IPS-NIHi11 (cell line): ENCODE results near the gene WDR18.

Experiments used
- DNase-seq: peaks from one replicate; pipeline ENCODE4 v3.0.0; 2012; ENCODE audit warnings: mixed read lengths, low spot score

WDR18 gene

DNA sequence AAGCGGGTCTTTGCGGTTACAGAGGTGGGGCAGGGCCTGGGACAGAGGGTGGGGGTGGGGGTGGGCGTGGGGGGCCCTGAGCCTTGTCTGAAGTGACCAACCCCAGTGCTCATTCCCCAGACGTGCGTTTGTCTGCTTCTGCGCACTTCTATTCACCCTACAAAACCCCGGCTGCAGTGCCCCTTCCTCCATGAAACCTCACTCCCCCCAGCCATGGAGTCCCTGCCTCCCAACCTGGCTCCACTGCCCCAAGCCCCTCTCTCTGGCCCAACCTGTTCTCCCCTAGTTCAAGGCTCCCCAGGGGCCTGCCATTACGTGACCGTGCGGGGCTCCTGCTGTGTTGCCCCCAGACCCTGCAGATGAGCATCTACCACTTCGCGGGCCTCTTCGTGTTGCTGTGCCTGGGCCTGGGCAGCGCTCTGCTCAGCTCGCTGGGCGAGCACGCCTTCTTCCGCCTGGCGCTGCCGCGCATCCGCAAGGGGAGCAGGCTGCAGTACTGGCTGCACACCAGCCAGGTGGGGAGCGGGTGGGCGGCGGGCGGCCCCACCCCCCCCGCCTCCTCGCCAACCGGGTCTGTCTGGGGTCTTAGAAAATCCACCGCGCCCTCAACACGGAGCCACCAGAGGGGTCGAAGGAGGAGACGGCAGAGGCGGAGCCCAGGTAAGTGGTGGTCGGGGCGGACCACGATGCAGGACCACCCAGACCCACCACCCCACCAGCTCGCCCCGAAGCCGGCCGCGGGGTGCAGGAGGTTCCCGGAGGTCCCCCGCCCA lies 24.3 kb downstream of the WDR18 start:
- DNase-seq, result peak; percentile 23

DNA sequence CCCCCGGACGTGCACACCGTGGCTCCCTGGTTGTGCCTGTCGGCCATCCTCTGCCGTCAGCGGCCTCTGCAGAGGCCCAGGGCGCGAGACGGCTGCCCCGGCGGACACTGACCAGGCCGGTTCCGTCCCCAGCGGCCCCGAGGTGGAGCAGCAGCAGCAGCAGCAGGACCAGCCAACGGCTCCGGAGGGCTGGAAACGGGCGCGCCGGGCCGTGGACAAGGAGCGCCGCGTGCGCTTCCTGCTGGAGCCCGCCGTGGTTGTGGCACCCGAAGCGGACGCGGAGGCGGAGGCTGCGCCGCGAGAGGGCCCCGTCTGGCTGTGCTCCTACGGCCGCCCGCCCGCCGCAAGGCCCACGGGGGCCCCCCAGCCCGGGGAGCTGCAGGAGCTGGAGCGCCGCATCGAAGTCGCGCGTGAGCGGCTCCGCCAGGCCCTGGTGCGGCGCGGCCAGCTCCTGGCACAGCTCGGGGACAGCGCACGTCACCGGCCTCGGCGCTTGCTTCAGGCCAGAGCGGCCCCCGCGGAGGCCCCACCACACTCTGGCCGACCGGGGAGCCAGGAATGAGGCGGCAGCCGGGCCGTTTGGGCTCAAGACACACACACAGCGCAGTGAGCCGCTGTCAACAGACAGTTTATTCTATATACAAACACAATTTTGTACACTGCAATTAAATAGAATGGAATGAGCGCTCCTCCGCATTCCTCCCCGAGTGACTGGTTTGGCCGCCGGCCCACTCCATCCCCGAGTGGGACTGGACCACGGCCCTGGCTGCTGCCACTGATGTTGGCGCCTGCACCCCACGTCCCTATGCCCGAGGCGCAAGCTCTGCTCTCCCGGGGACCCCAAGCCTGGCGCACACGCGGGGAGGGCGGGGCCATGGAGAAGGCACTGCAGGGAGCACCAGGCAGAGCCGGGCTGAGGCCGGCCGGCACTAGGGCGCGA lies 25.2 kb downstream of the WDR18 start:
- peak; percentile 52 for DNase-seq

DNA sequence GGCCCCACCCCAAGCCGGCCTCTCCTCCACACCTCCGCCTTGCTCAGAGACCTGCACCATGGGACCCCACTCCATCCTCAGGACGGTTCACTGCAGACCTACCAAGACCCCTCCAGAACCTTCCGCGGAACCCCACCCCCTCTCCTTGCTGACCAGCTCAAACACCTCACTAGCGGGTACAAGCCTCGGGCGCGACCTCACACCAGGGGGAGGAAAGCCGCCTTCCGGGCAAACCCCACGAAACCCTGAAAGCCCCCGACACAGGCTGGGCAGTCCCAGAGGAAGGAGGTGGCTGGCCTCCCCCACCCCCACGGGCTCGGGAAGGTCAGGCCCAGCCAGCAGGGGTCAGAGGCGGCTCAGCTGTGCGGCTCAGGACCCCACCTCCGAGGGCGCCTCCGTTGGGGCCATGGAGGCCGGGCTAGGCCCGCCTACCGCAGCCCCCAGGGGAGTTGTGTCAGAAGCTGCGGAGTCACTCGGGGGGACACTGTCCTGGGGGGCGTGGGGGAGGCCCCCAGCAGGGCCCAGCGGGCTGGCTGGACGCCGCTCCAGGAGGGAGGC lies 25.9 kb downstream of the WDR18 start:
- peak; percentile 59 for DNase-seq

DNA sequence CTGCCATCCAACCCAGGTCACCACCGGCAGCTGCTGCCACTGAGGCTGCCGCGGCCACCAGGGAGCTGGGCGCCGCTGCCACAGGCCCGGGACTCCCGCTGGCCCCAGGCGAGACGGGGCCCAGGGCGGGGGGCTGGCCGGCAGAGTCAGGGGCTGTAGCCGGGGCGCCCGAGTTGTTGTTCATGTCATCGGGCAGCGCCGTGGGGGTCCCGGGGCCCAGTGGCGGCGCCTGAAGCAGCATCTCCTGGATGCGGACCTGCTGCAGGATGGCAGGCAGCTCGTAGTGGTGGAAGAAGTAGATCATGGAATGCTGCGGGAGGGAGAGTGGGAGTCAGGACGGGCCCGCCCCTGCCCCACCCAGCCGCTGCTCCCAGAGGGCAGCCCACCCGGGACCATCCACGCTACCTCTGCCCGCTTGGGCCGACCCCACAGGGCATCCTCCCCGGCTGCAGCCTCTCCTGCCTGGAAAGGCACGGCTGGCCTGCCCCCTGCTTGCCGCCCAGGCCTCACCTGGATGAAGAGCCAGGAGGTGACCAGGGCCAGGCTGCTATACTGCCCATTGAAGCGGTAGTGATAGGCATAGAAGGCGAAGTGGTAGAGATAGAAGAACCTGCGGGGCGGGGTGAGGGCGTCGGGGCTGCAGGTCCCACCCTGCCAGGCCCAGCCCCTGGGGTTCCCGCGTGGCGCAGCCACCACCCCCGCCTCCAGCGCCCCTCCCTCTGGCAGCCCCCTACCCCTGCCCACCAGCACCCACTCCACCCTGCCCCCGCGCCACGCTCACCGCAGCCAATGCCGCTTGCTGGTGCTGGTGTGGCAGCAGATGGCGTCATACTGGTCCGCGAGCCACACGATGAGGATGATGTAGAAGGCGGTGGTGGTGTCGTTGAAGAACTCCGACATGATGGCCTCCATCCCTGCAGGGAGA lies 26.7 kb downstream of the WDR18 start:
- DNase-seq, result no peak

DNA sequence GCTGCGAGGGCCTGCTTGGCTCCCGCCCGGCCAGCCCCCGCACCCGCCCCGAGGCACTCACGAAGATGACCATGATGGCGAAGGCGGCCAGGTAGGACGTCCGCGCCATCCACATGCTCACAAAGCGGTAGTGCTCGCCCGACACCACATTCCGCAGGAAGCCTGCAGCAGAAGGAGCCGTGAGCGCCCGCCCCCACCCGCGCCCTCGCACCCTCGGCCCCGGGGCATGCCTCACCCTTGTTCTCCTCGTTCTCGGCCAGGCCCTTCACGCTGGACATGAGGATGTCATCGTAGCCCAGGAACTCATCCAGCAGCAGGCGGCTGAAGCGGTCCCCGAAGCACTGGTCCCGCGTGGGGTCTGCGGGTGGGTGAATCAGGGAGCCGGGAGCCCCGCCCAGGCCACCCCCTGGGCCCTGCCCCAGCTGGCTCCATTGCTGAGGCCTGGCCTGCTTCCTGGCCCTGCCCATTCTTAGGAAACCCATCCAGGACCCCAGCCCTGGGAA lies 27.7 kb downstream of the WDR18 start:
- no peak for DNase-seq

DNA sequence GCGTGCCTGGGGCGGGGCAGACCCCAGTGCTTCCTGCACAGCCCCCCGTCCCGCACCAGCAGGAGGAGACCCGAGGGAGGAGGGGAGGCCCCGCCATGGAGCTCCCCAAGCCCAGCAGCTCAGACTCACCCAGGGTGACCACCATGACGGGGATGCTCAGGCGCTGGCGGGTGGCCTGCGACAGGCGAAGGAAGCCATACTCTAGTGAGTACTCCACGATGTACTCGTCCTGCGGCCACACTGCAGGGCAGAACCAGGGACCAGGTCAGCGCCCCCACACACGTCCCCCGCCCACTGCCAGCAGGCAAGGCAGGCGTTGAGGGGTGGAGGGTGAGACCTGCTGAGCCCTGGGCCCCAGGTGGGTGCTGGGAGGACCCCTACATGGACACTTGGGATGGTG lies 28.2 kb downstream of the WDR18 start:
- DNase-seq, result no peak

DNA sequence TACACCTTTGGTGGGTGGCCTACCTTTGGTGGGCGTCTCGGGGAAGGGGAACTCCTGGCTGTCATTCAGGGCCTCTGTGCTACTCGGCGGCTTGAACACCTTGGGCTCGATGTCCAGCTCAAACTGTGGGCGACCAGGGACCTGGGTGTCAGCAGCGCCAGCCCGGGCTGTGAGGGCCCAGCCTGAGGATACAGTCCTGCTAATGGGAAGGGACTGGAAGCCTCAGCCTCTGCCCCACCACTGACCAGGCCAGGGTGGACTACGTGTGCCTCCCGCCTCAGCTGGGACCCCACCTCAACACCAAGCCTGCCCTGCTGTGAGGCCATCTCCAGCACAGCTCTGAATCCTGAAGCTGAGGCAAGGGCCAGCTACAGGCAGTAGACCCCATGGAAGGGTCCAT lies 29.1 kb downstream of the WDR18 start:
- DNase-seq, result no peak

DNA sequence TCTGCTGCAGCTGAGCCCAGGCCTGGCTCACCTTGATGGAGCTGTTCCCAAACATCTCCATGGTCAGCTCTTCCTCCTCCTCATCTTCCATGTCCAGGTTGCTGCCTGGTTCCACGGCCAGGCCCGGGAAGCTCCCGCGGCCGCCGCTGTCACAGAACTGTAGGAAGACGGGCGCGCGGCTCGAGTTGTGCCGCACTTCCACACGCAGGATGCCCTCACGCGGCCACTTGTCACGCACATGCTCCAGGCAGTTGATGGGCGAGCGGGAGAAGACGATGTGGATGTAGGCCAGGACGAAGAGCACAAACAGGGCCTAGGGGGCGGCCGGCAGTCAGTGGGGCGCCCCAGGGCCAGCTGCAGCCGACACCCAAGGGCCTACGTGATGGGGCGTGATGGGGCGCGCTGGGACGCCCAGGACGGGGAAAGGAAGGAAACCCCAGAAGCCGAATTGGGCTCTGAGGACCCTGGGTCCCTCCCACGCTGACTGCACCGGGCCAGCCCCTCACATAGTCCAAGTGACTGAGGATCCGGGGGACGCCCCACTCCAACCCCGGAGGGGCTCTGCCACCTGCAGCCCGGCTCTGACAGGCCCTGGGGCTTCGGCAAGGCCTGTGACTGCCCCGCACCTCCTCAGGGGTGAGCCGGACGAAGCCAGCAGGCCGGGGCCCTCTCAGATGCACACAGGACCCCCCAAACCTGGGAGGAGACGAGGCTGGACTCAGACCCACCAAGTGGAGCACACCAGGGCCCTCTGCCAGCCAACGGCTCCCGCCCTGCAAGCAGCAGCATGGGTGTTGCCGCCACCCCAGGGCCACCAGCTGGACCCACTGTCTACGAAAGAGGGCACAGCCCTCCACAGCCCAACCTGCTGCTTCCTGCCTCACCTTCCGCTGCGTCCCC lies 30.3 kb downstream of the WDR18 start:
- no peak for DNase-seq

DNA sequence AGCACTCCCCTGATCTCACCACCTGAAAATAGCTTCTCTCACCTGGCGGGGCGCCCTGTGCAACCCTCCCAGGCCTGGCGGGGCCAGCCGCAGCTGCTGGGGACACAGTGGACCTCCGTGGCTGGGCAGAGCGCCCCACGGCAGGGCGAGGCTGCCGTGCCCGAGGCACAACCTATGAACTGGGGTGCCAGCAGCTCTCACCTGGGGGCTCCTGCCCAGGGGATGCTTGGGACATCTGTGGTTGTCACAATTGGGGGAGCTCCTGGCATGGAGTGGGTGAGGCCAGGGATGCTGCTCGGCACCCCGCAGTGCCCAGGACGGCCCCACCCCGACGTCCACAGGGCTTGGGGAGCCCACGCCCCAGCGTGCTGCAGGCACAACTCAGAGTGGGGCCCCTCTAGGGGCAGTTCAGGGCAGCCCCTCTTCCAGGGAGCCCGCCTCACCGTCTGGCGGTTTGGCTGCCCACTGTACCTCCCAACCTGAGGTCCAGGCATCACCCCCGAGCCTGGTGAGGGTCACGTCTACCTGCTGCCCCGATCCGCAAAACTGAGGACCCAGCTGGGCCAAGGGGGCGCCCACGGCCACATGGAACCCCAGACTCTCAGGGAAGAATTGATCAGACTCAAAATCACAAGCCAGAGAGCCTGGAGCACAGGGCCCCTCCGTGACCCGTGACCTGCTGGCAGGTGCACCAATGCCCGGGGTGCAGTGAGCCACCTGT lies 31.1 kb downstream of the WDR18 start:
- no peak for DNase-seq

DNA sequence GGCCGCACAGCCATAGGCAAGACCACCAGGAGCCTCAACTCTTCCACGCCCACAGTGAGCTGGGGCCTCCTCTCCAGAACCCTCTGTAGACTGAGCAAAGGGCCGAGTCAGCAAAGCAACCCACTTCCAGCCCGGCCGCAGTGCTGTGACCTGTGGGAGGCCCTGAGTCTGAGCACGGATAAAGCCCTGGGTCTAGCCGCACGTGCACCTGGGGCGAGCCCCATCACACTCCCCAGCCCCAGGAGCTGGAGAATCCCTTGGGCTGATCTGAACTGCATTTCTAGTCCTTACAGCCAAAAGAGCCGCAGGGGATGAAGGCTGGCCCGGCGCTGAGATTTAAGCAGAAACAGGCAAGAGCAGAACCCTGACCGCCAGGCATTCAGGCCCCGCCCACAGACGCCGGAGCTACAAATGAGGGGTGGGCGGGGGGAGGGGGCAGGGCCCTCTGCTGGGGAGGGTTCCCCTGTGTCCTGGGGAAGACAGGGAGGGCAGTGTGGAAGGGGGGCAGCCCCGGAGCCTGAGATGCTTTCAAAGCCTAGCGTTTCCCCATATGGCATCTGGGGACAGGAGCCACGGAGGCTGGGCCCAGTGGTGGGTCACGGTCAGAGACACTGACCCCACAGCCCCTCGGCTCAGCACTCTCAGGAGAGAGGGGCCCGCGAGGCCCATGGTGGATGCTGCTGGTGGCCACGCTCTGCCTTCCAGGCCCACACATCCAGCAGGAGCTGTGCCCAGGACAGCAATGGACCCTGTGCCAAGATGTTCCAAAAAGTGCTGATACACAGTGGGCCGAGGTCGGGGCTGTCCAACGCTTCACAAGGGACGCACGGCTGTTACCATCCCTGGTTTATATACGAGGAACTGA lies 31.9 kb downstream of the WDR18 start:
- DNase-seq, result peak; percentile 63

DNA sequence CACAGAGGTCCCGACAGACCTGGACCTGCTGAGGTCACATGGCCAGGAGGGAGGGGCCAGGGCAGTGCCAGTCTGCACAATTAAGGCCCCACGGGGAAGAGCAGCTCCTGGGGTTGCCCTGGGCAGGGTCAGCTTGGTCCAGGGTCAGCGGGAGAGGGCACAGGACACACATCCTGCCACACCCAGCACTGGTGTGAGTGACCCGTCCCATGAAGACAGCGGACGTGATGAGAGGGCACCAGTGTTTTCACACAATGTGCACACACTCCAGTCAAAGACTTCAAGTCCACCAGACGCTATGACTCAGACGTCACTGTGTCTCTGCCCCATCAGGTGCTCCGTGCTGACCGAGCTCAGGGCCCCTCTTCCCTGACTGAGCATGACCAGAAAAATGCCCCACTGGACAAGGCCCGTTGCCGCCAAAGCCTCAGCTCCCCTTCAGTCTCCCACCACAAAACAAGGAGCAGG lies 32.5 kb downstream of the WDR18 start:
- no peak for DNase-seq

DNA sequence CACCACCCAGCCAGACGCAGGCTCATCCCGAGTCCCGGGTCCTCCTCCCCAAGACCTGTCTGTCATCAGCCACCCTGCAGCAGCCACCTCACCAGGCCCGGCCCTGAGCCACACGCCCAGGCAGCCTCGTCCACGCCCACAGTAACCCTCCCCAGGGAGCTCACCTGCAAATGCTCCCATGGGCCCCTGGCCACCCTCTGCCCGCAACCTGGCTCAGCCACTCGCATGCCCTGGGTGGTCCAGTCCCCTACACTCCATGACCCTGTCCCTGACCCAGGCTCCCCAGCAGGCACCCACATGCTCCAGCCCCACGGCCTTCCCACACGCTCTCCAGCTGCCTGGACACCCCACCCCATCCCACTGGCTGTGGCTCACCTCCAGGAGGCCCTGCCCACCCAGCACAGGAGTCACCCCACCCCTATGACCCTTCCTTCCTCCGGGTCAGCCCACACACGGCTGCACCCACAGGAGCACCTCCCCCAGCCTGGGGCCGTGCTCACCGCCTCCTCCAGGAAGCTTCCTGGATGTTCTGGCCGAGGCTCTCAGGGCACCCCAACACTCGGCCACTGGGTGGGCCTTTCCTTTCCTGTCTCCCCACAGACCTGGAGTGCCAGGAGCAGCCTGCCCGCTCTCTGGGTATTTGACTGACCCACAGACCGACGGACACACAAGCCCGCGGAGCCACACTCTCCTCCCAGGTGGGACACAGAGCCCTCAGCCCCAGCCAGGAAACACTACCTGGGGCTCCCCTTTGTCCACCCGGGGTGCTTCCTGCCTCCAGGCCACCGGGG lies 33.2 kb downstream of the WDR18 start:
- DNase-seq, result no peak

DNA sequence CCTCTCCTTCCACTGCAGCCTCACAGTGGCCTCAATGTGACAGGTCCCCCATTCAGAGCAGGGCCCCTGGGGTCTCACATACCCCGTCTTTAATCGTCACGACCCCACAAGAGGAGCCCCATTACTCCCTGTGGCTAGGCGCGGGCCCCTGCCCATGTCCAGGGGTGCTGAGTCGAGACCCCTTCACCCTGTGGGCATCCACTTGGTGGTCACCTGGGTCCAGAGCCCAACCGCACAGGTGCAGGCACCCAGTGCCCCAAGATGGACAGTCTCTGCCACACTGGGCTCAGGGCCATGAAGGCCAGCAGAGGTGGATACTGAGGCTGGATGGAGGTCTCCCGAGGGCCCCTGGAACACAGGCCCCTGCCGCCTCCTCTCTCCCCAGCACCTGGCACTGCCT lies 33.8 kb downstream of the WDR18 start:
- no peak for DNase-seq

DNA sequence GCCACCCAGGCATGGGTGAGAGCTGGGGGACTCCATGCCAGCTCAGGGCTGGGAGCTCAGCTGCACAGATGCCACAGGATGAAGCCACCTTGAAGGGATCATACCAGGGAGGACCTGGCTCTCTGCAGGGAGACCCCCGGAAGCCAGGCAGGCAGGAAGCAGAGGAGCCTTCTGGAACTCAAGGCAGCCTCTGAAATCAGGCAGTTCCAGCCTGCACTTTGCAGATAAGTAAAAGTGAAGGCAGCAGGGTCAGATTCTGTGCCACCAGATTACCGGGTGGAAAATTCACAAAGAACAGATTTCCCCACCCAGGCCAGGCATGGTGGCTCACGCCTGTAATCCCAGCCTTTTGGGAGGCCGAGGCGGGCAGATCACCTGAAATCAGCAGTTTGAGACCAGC lies 34.2 kb downstream of the WDR18 start:
- no peak for DNase-seq

DNA sequence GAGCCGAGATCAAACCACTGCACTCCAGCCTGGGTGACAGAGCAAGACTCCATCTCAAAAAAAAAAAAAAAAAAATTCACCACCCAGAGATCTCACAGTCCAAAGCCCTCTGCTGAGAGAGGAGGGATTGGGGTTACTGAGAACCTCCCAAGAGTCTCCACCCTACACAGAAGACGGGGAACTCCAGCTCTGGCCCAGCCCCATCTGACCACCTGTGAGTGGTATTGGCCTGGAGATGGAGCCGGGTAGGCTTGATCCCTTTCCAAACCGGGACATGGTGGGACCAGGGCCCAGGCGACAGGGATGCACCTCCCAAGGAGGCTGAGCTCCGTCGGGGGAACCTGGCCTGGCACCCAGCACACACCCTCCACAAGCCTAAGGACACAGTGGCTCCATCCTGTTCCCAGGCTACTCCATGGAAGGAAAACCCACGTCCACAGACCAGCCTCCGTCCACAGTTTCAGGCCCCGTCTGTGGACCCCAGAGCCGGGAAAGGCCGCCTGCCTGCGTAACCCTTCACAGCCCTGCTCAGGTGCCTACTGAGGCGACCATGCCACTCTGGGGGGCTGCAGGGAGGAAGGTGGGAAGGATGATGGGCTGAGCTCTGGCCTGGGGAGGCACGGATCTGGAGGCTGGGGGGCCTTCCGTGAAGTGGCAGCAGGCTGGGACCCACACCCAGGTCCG lies 34.9 kb downstream of the WDR18 start:
- DNase-seq, result no peak

DNA sequence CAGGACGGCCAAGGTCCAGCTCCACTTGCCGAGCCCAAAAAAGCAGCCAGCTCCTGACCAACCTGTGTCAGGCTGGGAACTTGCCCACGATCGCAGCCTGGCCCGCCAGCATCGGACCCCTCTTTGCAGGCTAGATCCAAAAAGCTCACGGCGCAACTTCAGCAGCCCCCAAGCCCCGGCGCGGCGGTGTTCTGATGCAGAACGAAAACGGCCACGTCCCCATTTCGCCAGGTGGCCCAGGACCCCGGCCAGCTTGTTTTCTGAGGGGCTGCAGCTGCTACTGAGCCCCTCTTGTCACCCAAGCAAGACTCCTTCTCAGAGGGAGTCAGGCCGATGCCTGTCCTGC lies 35.4 kb downstream of the WDR18 start:
- DNase-seq, result no peak
